ENCODE data around the gene KCNIP4. TPM values are rescaled to one million over a fixed set of nuclear protein-coding genes. Genes with fewer than 3 reads are reported as not detected.

The KCNIP4 gene
- total RNA-seq, 1 experiment from 2014 or later = 0.91 TPM

GRCh38 chr4:21962691-21963090, 14.1 kb upstream of the KCNIP4 start:
- CTCF ChIA-PET = no interaction called here
- peaks cover 16% of the 10 kb centered on the region for H3K9me3 Mint-ChIP-seq (ENCODE audit: unreplicated experiment)
- H3K36me3 Mint-ChIP-seq (ENCODE audit: insufficient read depth, unreplicated experiment) = no peaks in the 10 kb centered on the region
- H3K4me1 Mint-ChIP-seq (ENCODE audit: insufficient read depth, unreplicated experiment) = no peaks in the 10 kb centered on the region
- BruUV-seq (replicated peaks) = no TSS peak
- no peaks in the 10 kb centered on the region for H3K27me3 Mint-ChIP-seq (ENCODE audit: insufficient read depth, unreplicated experiment)
- POLR2A ChIA-PET = no interaction called here
- intact Hi-C loops (cut with micrococcal nuclease) = no loop called here
- TF ChIP-seq CTCF (IDR thresholded peaks at IDR 0.05; ENCODE audit: unreplicated experiment) = no peak
- no peak for DNase-seq (ENCODE audit: unreplicated experiment)
- H3K27ac Mint-ChIP-seq (ENCODE audit: low read depth, unreplicated experiment) = no peak overlapping the region
- H3K4me3 Mint-ChIP-seq (ENCODE audit: unreplicated experiment) = no peak overlapping the region

DNA sequence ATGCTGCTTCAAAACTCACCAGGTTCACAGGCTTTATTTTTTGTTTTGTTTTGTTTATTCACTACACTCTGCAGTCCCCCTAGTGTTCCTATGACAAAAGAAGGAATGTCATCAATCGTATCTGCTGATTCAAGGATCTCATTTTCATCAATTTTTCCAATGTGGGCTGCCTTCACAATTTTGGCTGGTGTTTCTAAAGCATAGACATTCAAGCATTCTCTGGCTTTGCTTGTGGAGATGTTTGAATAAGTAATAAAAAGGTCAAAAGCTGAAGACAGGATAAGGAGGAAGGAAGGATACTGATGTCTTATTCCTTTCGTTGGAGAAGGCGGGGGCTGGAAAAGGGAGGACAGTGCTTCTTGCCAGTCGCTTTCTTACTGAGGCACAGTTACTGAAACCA, 12.2 kb upstream of the KCNIP4 start:
- H3K27me3 Mint-ChIP-seq (ENCODE audit: insufficient read depth, unreplicated experiment) = no peaks in the 10 kb centered on the region
- H3K4me1 Mint-ChIP-seq (ENCODE audit: insufficient read depth, unreplicated experiment) = no peaks in the 10 kb centered on the region
- no peak overlapping the region for H3K4me3 Mint-ChIP-seq (ENCODE audit: unreplicated experiment)
- TF ChIP-seq CTCF (IDR thresholded peaks at IDR 0.05; ENCODE audit: unreplicated experiment) = no peak
- no peak overlapping the region for H3K27ac Mint-ChIP-seq (ENCODE audit: low read depth, unreplicated experiment)
- no TSS peak for BruUV-seq (replicated peaks)
- ChIA-PET CTCF (no interaction called here), POLR2A (no interaction called here)
- DNase-seq (ENCODE audit: unreplicated experiment) = no peak
- no peaks in the 10 kb centered on the region for H3K36me3 Mint-ChIP-seq (ENCODE audit: insufficient read depth, unreplicated experiment)
- intact Hi-C loops (cut with micrococcal nuclease) = no loop called here
- peaks cover 12% of the 10 kb centered on the region for H3K9me3 Mint-ChIP-seq (ENCODE audit: unreplicated experiment)

DNA sequence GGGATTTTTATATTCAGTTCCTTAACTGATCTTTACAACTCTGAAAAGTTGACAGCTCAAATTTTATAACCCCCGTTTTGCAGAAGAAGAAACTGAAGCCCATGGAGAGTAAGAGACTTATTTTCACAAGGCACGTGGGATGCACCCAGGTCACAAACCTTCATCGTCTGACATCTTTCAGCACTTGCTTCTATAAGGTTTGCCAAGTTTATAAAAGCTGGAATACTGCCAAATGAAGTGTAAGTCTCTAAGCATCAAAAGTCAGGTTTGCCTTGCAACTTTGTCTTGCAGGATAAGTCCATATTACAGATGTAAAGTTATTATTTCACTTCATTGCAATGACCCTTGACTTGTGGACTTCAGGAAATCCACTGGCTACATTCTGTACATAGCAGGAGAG, 6.3 kb upstream of the KCNIP4 start:
- Mint-ChIP-seq H3K9me3 (ENCODE audit: unreplicated experiment) (peaks cover 9% of the 10 kb centered on the region), H3K4me1 (ENCODE audit: insufficient read depth, unreplicated experiment) (no peaks in the 10 kb centered on the region), H3K4me3 (ENCODE audit: unreplicated experiment) (no peak overlapping the region), H3K27ac (ENCODE audit: low read depth, unreplicated experiment) (no peak overlapping the region), H3K27me3 (ENCODE audit: insufficient read depth, unreplicated experiment) (no peaks in the 10 kb centered on the region), H3K36me3 (ENCODE audit: insufficient read depth, unreplicated experiment) (no peaks in the 10 kb centered on the region)
- BruUV-seq (replicated peaks) = no TSS peak
- peak; percentile 17 for DNase-seq (ENCODE audit: unreplicated experiment)
- POLR2A ChIA-PET = no interaction called here
- intact Hi-C loops (cut with micrococcal nuclease) = no loop called here
- CTCF ChIA-PET = no interaction called here
- TF ChIP-seq CTCF (IDR thresholded peaks at IDR 0.05; ENCODE audit: unreplicated experiment) = no peak

DNA sequence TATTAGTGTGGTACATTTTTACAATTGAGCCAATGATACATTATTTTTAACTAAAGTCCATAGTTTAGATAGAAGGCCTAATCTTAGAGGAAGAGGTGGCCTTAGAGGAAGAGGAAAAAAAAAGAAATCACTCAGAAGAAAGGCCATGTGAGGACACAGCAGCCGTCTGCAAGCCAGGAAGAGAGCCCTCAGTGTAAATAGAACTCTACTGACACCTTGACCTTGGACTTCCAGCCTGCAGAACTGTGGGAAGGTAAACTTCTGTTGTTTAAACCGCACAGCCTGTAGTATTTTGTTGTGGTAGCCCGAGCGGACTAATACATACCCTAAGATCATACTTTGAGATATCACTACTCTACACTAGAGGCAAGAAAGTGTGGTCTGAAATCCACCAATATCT, 5.1 kb upstream of the KCNIP4 start:
- no peak for DNase-seq (ENCODE audit: unreplicated experiment)
- peaks cover 6% of the 10 kb centered on the region for H3K9me3 Mint-ChIP-seq (ENCODE audit: unreplicated experiment)
- H3K36me3 Mint-ChIP-seq (ENCODE audit: insufficient read depth, unreplicated experiment) = no peaks in the 10 kb centered on the region
- H3K4me3 Mint-ChIP-seq (ENCODE audit: unreplicated experiment) = no peak overlapping the region
- TF ChIP-seq CTCF (IDR thresholded peaks at IDR 0.05; ENCODE audit: unreplicated experiment) = no peak
- no peak overlapping the region for H3K27ac Mint-ChIP-seq (ENCODE audit: low read depth, unreplicated experiment)
- no peaks in the 10 kb centered on the region for H3K27me3 Mint-ChIP-seq (ENCODE audit: insufficient read depth, unreplicated experiment)
- ChIA-PET CTCF (interaction anchor here (0.8 kb wide), 1 partner anchor 156 kb away, joined by 6 read pairs; no protein-coding TSS in a partner anchor), POLR2A (no interaction called here)
- intact Hi-C loops (cut with micrococcal nuclease) = no loop called here
- no peaks in the 10 kb centered on the region for H3K4me1 Mint-ChIP-seq (ENCODE audit: insufficient read depth, unreplicated experiment)
- no TSS peak for BruUV-seq (replicated peaks)
